GM12891 (cell line): ENCODE results near the gene LOC101059915.
"Not testable (repeated sequence)": the region's sequence is repeated elsewhere in the genome, so short reads cannot be mapped to it uniquely, and the experiment has no call there.

Experiments
- POLR2A ChIP-seq: IDR thresholded peaks from 2 replicates; pipeline ENCODE4 v1.6.1; 2011; ENCODE audit warnings: low read depth, low read length, control low read depth
- POLR2AphosphoS5 ChIP-seq: IDR thresholded peaks from 2 replicates; pipeline ENCODE4 v1.6.1; 2011; ENCODE audit warnings: low read depth, low read length, control low read depth
- POU2F2 ChIP-seq: IDR thresholded peaks from 2 replicates; pipeline ENCODE4 v1.6.1; 2011; ENCODE audit warnings: low read depth, mild to moderate bottlenecking, control low read depth, low read length, moderate library complexity
- TAF1 ChIP-seq: IDR thresholded peaks from 2 replicates; pipeline ENCODE4 v1.6.1; 2011; ENCODE audit warnings: low read depth, low read length, control low read depth

DNA sequence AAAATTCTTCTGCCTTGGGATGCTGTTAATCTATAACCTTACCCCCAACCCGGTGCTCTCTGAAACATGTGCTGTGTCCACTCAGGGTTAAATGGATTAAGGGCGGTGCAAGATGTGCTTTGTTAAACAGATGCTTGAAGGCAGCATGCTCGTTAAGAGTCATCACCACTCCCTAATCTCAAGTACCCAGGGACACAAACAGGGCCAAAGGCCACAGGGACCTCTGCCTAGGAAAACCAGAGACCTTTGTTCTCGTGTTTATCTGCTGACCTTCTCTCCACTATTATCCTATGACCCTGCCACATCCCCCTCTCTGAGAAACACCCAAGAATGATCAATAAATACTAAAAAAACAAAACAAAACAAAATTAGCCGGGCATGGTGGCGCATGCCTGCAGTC lies 9.8 kb downstream of the LOC101059915 start:
- TF ChIP-seq POLR2A, POLR2AphosphoS5, POU2F2, TAF1: not testable (repeated sequence)
